Caco-2 (cell line): ENCODE results near the gene KRTAP12-1. TPM values are rescaled to one million over a fixed set of nuclear protein-coding genes. Genes with fewer than 3 reads are reported as not detected.
A peak's percentile ranks its signal among the peaks of the same experiment; 100 is the strongest.

Experiments used
- BruUV-seq: library from RNA; stranded (reverse); fragments of 400-500 nt; replicated peaks from 2 replicates; lab custom pipeline; 2021; lab: Mats Ljungman, UMichigan
- CTCF ChIA-PET: fragments of 300-600 bp; sonication (Branson Sonifier 250); formaldehyde crosslinking; loops from one replicate; lab custom pipeline; 2022; ENCODE audit warnings: antibody characterized with exemption; lab: Charles Lee
- POLR2A ChIA-PET: fragments of 300-600 bp; sonication (Branson Sonifier 250); formaldehyde crosslinking; loops from one replicate; lab custom pipeline; 2022; ENCODE audit warnings: antibody characterized with exemption; lab: Charles Lee
- DNase-seq, 2 experiments: peaks; one replicate each; pipeline versions ENCODE4 v3.0.0 to v3.0.0-alpha.2; 2020 to 2022
- H3K27me3 ChIP-seq: replicated peaks from 2 replicates; pipeline ENCODE4 v1.6.0; 2011; ENCODE audit warnings: low read length; ENCODE audit not compliant: control insufficient read depth, insufficient read depth
- H3K36me3 ChIP-seq: 2 replicates; pipeline ENCODE4 v1.5.1; 2011; ENCODE audit warnings: low read length; ENCODE audit not compliant: control insufficient read depth, insufficient read depth
- H3K4me1 ChIP-seq: fragments of 250-450 bp; sonication (Bioruptor Pico); 2 replicates; pipeline ENCODE4 v1.5.1; 2020; ENCODE audit warnings: mild to moderate bottlenecking
- H3K4me3 ChIP-seq: 2 replicates; pipeline ENCODE4 v1.5.1; 2011; ENCODE audit warnings: low read depth, mild to moderate bottlenecking, control low read depth, low read length
- H3K9me3 ChIP-seq: fragments of 250-450 bp; sonication (Bioruptor Pico); 2 replicates; pipeline ENCODE4 v1.5.1; 2020; ENCODE audit warnings: mild to moderate bottlenecking, moderate library complexity
- H3K27ac Mint-ChIP-seq: one replicate; pipeline ENCODE4 v1.8.0; 2022; ENCODE audit warnings: mixed read lengths; ENCODE audit not compliant: unreplicated experiment
- H3K27me3 Mint-ChIP-seq: one replicate; pipeline ENCODE4 v1.8.0; 2022; ENCODE audit warnings: mixed read lengths; ENCODE audit not compliant: insufficient read depth, unreplicated experiment
- H3K36me3 Mint-ChIP-seq: one replicate; pipeline ENCODE4 v1.8.0; 2022; ENCODE audit warnings: mild to moderate bottlenecking, mixed read lengths; ENCODE audit not compliant: insufficient read depth, unreplicated experiment
- H3K4me1 Mint-ChIP-seq: one replicate; pipeline ENCODE4 v1.8.0; 2022; ENCODE audit warnings: low read depth, mixed read lengths; ENCODE audit not compliant: unreplicated experiment
- H3K4me3 Mint-ChIP-seq: one replicate; pipeline ENCODE4 v1.8.0; 2022; ENCODE audit warnings: mild to moderate bottlenecking, moderate library complexity, mixed read lengths; ENCODE audit not compliant: unreplicated experiment
- H3K9me3 Mint-ChIP-seq: one replicate; pipeline ENCODE4 v1.8.0; 2022; ENCODE audit warnings: mixed read lengths; ENCODE audit not compliant: unreplicated experiment
- intact Hi-C: fragments of 100-400 bp; cut with micrococcal nuclease; formaldehyde crosslinking; loops from one replicate; pipeline ENCODE4 v1.10.0; 2022; ENCODE audit not compliant: unreplicated experiment
- total RNA-seq: library from RNA; stranded (reverse); gene quantifications from 2 replicates; pipeline ENCODE4 v1.2.3, GENCODE V29; 2022
- TF ChIP-seq, protein P1 (sequence below), 2 experiments: fragments of 200-600 bp in 1 of 2; IDR thresholded peaks; 1 replicate in 1 of 2; 2 replicates in 1 of 2; pipeline versions ENCODE4 v1.5.1 to v1.8.0; 2011 to 2022; ENCODE audit warnings: antibody characterized with exemption in 1 of 2, control low read depth in 1 of 2, inconsistent platforms in 1 of 2, low read depth in 1 of 2, low read length in 1 of 2, mild to moderate bottlenecking in 1 of 2, moderate library complexity in 1 of 2; ENCODE audit not compliant: insufficient read depth in 1 of 2, severe bottlenecking in 1 of 2, unreplicated experiment in 1 of 2

KRTAP12-1 gene
- total RNA-seq, 1 experiment from 2014 or later: not detected

DNA sequence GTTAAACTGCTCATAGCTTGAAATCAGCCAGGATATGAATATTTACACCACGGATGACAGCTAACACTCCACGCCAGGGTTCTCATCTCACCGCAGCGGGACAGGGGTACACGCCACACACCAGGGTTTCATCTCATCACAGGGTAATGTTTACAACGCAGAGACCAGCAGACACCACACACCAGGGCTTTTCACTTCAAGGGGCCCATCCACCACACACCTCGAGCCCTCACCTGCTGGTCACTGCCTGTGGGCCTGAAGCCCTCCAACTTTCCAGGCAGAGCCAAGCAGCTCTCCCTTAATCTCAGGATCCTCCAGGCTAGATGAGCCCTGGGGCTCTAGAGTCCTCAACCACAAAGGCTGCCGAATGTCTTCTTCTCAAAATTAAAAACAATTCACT, 13.7 kb upstream of the KRTAP12-1 start:
- POLR2A ChIA-PET: no interaction called here
- Histone ChIP-seq H3K36me3 (no peaks in the 10 kb centered on the region), H3K4me3 (no peak overlapping the region), H3K27me3 (no peaks in the 10 kb centered on the region), H3K4me1 (peaks cover 9% of the 10 kb centered on the region; the same call in 1 of the 2 replicates), H3K9me3 (peaks cover 8% of the 10 kb centered on the region)
- H3K9me3 Mint-ChIP-seq: peaks cover 24% of the 10 kb centered on the region
- H3K27me3 Mint-ChIP-seq: no peaks in the 10 kb centered on the region
- peak in 1 of 2 experiments; percentile 10 for DNase-seq
- intact Hi-C loops: loop anchor here (2.0 kb wide), 1 partner anchor 23 kb away; no protein-coding TSS in a partner anchor
- TF ChIP-seq, protein P1, sequence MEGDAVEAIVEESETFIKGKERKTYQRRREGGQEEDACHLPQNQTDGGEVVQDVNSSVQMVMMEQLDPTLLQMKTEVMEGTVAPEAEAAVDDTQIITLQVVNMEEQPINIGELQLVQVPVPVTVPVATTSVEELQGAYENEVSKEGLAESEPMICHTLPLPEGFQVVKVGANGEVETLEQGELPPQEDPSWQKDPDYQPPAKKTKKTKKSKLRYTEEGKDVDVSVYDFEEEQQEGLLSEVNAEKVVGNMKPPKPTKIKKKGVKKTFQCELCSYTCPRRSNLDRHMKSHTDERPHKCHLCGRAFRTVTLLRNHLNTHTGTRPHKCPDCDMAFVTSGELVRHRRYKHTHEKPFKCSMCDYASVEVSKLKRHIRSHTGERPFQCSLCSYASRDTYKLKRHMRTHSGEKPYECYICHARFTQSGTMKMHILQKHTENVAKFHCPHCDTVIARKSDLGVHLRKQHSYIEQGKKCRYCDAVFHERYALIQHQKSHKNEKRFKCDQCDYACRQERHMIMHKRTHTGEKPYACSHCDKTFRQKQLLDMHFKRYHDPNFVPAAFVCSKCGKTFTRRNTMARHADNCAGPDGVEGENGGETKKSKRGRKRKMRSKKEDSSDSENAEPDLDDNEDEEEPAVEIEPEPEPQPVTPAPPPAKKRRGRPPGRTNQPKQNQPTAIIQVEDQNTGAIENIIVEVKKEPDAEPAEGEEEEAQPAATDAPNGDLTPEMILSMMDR (IDR thresholded peaks at IDR 0.05; ENCODE audit: insufficient read depth in 1 of 2, low read depth in 1 of 2, low read length in 1 of 2, severe bottlenecking in 1 of 2, unreplicated experiment in 1 of 2): no peak
- no peaks in the 10 kb centered on the region for H3K36me3 Mint-ChIP-seq
- H3K27ac Mint-ChIP-seq: no peak overlapping the region
- BruUV-seq: no TSS peak
- H3K4me3 Mint-ChIP-seq: no peak overlapping the region
- CTCF ChIA-PET: no interaction called here
- peaks cover 12% of the 10 kb centered on the region for H3K4me1 Mint-ChIP-seq

DNA sequence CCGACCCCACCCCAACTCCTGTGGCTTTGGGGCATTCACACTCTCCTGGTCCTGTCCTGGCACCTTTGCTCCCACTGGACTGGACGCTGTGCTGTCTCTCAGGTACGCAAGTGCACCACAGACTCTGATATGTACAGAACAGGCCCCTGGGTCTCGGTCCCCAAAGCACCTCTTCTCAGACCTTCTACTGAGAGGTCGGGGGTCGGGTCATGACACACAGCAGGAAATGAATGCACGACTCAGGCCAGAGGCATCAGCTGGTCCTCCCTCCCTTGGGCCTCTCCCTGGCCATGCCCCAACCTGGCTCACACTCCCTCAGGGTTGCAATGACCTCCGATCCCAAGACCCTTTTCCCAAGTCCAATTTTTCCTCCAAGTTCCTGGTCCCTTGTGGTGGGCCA, 13.2 kb upstream of the KRTAP12-1 start:
- H3K27me3 Mint-ChIP-seq: peaks cover under 1% of the 10 kb centered on the region
- TF ChIP-seq, protein P1 (IDR thresholded peaks at IDR 0.05; ENCODE audit: insufficient read depth in 1 of 2, low read depth in 1 of 2, low read length in 1 of 2, severe bottlenecking in 1 of 2, unreplicated experiment in 1 of 2): no peak
- BruUV-seq: no TSS peak
- peak in 1 of 2 experiments; percentile 17 for DNase-seq
- peaks cover 9% of the 10 kb centered on the region; the same call in 1 of the 2 replicates for H3K4me1 ChIP-seq
- ChIA-PET POLR2A (no interaction called here), CTCF (no interaction called here)
- H3K36me3 Mint-ChIP-seq: no peaks in the 10 kb centered on the region
- H3K27ac Mint-ChIP-seq: no peak overlapping the region
- peaks cover 12% of the 10 kb centered on the region for H3K4me1 Mint-ChIP-seq
- no peaks in the 10 kb centered on the region for H3K36me3 ChIP-seq
- H3K9me3 Mint-ChIP-seq: peaks cover 24% of the 10 kb centered on the region
- H3K4me3 Mint-ChIP-seq: no peak overlapping the region
- no peak overlapping the region for H3K4me3 ChIP-seq
- no peaks in the 10 kb centered on the region for H3K27me3 ChIP-seq
- intact Hi-C loops: no loop called here
- peaks cover 8% of the 10 kb centered on the region for H3K9me3 ChIP-seq

DNA sequence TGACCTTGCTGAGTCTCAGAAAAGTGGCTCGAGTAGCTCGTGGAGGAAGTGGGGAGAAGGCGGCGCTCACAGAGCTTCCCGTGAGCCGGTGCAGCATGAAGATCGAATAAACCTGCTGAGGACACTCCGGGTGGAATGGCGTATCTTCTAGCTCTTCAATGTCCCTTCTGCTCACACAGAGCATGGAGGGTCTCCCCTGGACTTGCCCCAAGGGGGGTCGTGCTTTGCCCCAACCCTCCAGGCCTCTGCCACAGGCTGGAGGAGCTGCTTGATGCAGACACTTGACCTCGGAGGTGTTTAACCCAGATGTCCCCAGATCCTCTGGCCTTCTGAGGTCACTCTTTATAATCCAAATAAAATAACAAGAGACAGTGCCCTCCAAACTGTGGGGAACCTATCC, 12.8 kb upstream of the KRTAP12-1 start:
- ChIA-PET CTCF (no interaction called here), POLR2A (no interaction called here)
- H3K9me3 ChIP-seq: peaks cover 8% of the 10 kb centered on the region
- peaks cover 9% of the 10 kb centered on the region; the same call in 1 of the 2 replicates for H3K4me1 ChIP-seq
- peaks cover 12% of the 10 kb centered on the region for H3K4me1 Mint-ChIP-seq
- H3K36me3 Mint-ChIP-seq: no peaks in the 10 kb centered on the region
- TF ChIP-seq, protein P1 (IDR thresholded peaks at IDR 0.05; ENCODE audit: insufficient read depth in 1 of 2, low read depth in 1 of 2, low read length in 1 of 2, severe bottlenecking in 1 of 2, unreplicated experiment in 1 of 2): no peak
- peaks cover 24% of the 10 kb centered on the region for H3K9me3 Mint-ChIP-seq
- H3K27me3 ChIP-seq: no peaks in the 10 kb centered on the region
- intact Hi-C loops: no loop called here
- no TSS peak for BruUV-seq
- peak in 1 of 2 experiments; percentile 10 for DNase-seq
- H3K27me3 Mint-ChIP-seq: peaks cover 5% of the 10 kb centered on the region
- H3K4me3 ChIP-seq: no peak overlapping the region
- H3K4me3 Mint-ChIP-seq: no peak overlapping the region
- no peaks in the 10 kb centered on the region for H3K36me3 ChIP-seq
- no peak overlapping the region for H3K27ac Mint-ChIP-seq
